GM21737 (cell line): ENCODE results near the gene HOATZ.

Experiments used
- ATAC-seq: cut with Tn5 transposase; IDR thresholded peaks from one replicate; pipeline ENCODE4 v1.9.1; 2021; ENCODE audit warnings: mild to moderate bottlenecking, moderate library complexity; ENCODE audit not compliant: unreplicated experiment

HOATZ gene

GRCh38 chr11:111574373-111575225, 60.0 kb downstream of the HOATZ start:
- ATAC-seq = no peak

- ATAC-seq = no peak
Observed at GRCh38 chr11:111575740-111576139, 61.2 kb downstream of the HOATZ start.

DNA sequence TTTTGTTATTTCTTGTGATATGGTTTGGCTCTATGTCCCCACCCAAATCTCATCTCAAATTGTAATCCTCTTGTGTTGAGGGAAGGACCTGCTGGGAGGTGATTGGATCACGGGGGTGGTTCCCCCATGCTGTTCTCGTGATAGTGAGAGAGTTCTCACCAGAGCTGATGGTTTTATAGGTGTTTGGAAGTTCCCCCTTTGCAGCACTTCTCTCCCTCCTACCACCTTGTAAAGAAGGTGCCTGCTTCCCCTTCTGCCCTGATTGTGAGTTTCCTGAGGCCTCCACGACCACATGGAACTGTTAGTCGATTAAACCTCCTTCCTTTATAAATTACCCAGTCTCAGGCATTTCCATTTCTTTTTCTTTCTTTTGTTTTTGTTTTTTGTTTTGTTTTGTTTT, 63.2 kb downstream of the HOATZ start:
- no peak for ATAC-seq

- ATAC-seq = no peak
Observed at GRCh38 chr11:111581341-111581740, 66.8 kb downstream of the HOATZ start.

DNA sequence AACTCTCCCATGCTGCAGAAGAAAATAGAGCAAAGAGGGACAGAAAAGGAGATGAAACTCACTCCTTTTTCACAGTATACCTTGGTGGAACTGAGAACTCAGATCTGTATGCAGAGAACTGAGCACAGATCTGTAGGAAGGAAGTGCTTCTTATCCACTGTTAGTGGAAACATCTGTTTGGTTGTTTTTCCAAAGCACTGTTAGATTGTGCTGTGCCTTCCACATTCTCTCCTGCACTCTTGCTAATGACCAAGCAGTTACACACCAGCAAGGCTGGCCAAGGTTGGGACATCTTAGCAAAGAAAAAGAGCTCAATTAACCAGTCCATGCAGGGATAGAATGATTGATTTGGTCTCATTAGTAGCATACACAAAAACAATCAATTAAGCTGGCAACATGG, 67.6 kb downstream of the HOATZ start:
- ATAC-seq = no peak

- ATAC-seq = no peak
Observed at GRCh38 chr11:111582881-111583280, 68.3 kb downstream of the HOATZ start.

- no peak for ATAC-seq
Observed at GRCh38 chr11:111585371-111585770, 70.8 kb downstream of the HOATZ start.

DNA sequence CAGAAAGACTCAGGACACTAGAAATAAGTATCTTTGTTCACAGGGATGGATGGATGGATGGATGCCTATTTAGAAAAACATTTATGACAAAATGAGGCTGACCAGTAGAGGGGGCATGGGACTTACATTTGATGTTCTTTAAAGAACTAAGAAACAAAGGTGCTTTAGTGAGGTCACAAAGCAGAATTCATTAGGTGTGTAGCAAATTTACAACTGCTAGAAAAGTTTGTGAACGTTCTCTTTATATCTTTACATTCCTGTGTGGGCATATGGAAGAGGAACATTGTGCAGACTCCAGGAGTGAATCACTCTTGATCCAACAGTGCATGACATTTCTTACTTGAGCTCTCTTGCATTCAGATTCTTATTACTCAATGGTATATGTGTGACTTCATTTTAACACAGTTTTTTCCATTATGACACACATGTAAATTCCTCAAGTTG, 71.8 kb downstream of the HOATZ start:
- no peak for ATAC-seq
